K562 (cell line): ENCODE measurements around the gene PRDM8. TPM values are rescaled to one million over a fixed set of nuclear protein-coding genes. Genes with fewer than 3 reads are reported as not detected.
A peak's percentile ranks its signal among the peaks of the same experiment; 100 is the strongest.
"Not testable (repeated sequence)": the region's sequence is repeated elsewhere in the genome, so short reads cannot be mapped to it uniquely, and the experiment has no call there.

Source experiments
- ATAC-seq: fragments of 200-7000 bp; cut with Tn5 transposase; 3 replicates; pipeline ENCODE4 v1.9.1; 2020; ENCODE audit warnings: moderate library complexity
- BruUV-seq: library from RNA; stranded (reverse); fragments of 400-500 nt; replicated peaks from 2 replicates; lab custom pipeline; 2021; lab: Mats Ljungman, UMichigan
- CTCF ChIA-PET: fragments of 300-600 bp; formaldehyde crosslinking; extraction: SDS; loops from one replicate; lab custom pipeline; 2021; ENCODE audit warnings: low intra/inter-chr PET ratio; lab: Yijun Ruan, JAX
- POLR2A ChIA-PET: fragments of 300-600, 350-650 bp; sonication (Branson Sonifier 250); formaldehyde crosslinking; extraction: SDS; loops from one replicate; lab custom pipeline; 2021; ENCODE audit warnings: antibody characterized with exemption, inconsistent platforms; lab: Yijun Ruan, JAX
- DNase-seq, 4 experiments: peaks; one replicate each; pipeline versions ENCODE4 v3.0.0 to v3.0.0-alpha.2; 2011 to 2018; ENCODE audit warnings: low spot score in 3 of 4, mixed read lengths in 3 of 4; ENCODE audit errors: extremely low read depth in 1 of 4
- FAIRE-seq: peaks from 2 replicates; lab custom pipeline; 2011; peaks lifted over from hg19 to GRCh38; lab: Jason Lieb, UNC
- H2AFZ ChIP-seq: 2 replicates; pipeline ENCODE4 v1.6.0; 2011; ENCODE audit warnings: low read depth, low read length, control low read depth, inconsistent platforms
- H3K27ac ChIP-seq: fragments of 200-600 bp; 3 replicates; pipeline ENCODE4 v1.8.0; 2011; ENCODE audit warnings: low read depth, mild to moderate bottlenecking, control low read depth, inconsistent platforms, low read length, moderate library complexity, mixed read lengths; ENCODE audit errors: extremely low read depth
- H3K27me3 ChIP-seq, 2 experiments: fragments of 300-600 bp in 1 of 2; 2 replicates in 1 of 2; 3 replicates in 1 of 2; pipeline versions ENCODE4 v1.6.0 to v1.8.0; 2011; ENCODE audit warnings: inconsistent platforms in 2 of 2, low read length in 2 of 2, mild to moderate bottlenecking in 1 of 2, mixed read lengths in 1 of 2, moderate library complexity in 1 of 2; ENCODE audit not compliant: control insufficient read depth in 2 of 2, insufficient read depth in 2 of 2
- H3K36me3 ChIP-seq: fragments of 300-600 bp; 3 replicates; pipeline ENCODE4 v1.8.0; 2011; ENCODE audit warnings: mild to moderate bottlenecking, low read length, inconsistent platforms; ENCODE audit not compliant: control insufficient read depth, insufficient read depth
- H3K4me1 ChIP-seq, 2 experiments: fragments of 200-600 bp in 1 of 2; replicated peaks in 1 of 2; 2 replicates in 1 of 2; 3 replicates in 1 of 2; pipeline versions ENCODE4 v1.5.1 to v1.8.0; 2011; ENCODE audit warnings: inconsistent platforms in 2 of 2, low read length in 2 of 2, mild to moderate bottlenecking in 1 of 2, mixed read lengths in 1 of 2, moderate library complexity in 1 of 2; ENCODE audit not compliant: control insufficient read depth in 2 of 2, insufficient read depth in 2 of 2
- H3K4me2 ChIP-seq: 2 replicates; pipeline ENCODE4 v1.6.1; 2011; ENCODE audit warnings: low read length, control low read depth, inconsistent platforms, mixed read lengths; ENCODE audit not compliant: insufficient read depth
- H3K4me3 ChIP-seq: fragments of 200-600 bp; sonication (generic), shearing (Covaris generic); 2 replicates; pipeline ENCODE4 v1.5.1; 2016; ENCODE audit warnings: control low read depth, inconsistent platforms
- H3K79me2 ChIP-seq: fragments of 200-600 bp; 3 replicates; pipeline ENCODE4 v1.8.0; 2011; ENCODE audit warnings: low read length, inconsistent platforms; ENCODE audit not compliant: control insufficient read depth, insufficient read depth
- H3K9ac ChIP-seq, 2 experiments: 2 replicates each; pipeline versions ENCODE4 v1.6.0 to v1.6.1; 2011; ENCODE audit warnings: low read depth in 2 of 2, low read length in 2 of 2, control low read depth in 1 of 2, inconsistent platforms in 1 of 2, mild to moderate bottlenecking in 1 of 2, mixed read lengths in 1 of 2; ENCODE audit not compliant: insufficient read depth in 1 of 2
- H3K9me1 ChIP-seq: one replicate; pipeline ENCODE4 v1.6.0; 2011; ENCODE audit warnings: inconsistent platforms, mild to moderate bottlenecking, low read length, moderate library complexity; ENCODE audit not compliant: control insufficient read depth, insufficient read depth
- H3K9me3 ChIP-seq: replicated peaks from 2 replicates; pipeline ENCODE4 v1.5.1; 2011; ENCODE audit warnings: low read depth, low read length, inconsistent platforms; ENCODE audit not compliant: control insufficient read depth, insufficient read depth
- H4K20me1 ChIP-seq: replicated peaks from 2 replicates; pipeline ENCODE4 v1.6.1; 2011; ENCODE audit warnings: low read length, inconsistent platforms, mixed read lengths; ENCODE audit not compliant: control insufficient read depth, insufficient read depth
- CBFA2T3 ChIP-seq: fragments of 450-650 bp; IDR thresholded peaks from 2 replicates; pipeline ENCODE4 v1.6.1; 2017
- FOSL1 ChIP-seq: fragments of 200-800 bp; sonication (Bioruptor generic); conservative IDR thresholded peaks from 2 replicates; pipeline ENCODE4 v1.6.1; 2016; ENCODE audit warnings: missing genetic modification characterization, missing compliant biosample characterization
- HMBOX1 ChIP-seq: sonication (generic); IDR thresholded peaks from 2 replicates; pipeline ENCODE4 v1.6.1; 2016
- JUNB ChIP-seq: fragments of 450-650 bp; formaldehyde crosslinking; conservative IDR thresholded peaks from 2 replicates; pipeline ENCODE4 v1.4.0; 2020; ENCODE audit warnings: mild to moderate bottlenecking
- RBM25 ChIP-seq: fragments of 200-400 bp; formaldehyde crosslinking; IDR thresholded peaks from 2 replicates; pipeline ENCODE4 v1.6.1; 2018; ENCODE audit warnings: low read length, low read depth, moderate library complexity; ENCODE audit not compliant: severe bottlenecking
- SUPT5H ChIP-seq: fragments of 450-650 bp; IDR thresholded peaks from 2 replicates; pipeline ENCODE4 v1.6.1; 2016
- TGIF2 ChIP-seq: sonication (generic); formaldehyde crosslinking; IDR thresholded peaks from 2 replicates; pipeline ENCODE4 v1.8.1; 2022; ENCODE audit warnings: mild to moderate bottlenecking, missing genetic modification reagents, moderate library complexity
- ZFP91 ChIP-seq: sonication (generic); formaldehyde crosslinking; IDR thresholded peaks from 2 replicates; pipeline ENCODE4 v1.8.0; 2022; ENCODE audit warnings: mild to moderate bottlenecking, missing genetic modification reagents
- ZNF121 ChIP-seq: sonication (generic); formaldehyde crosslinking; conservative IDR thresholded peaks from 2 replicates; pipeline ENCODE4 v1.8.0; 2022; ENCODE audit warnings: missing genetic modification reagents
- ZNF24 ChIP-seq: fragments of 450-650 bp; IDR thresholded peaks from 2 replicates; pipeline ENCODE4 v1.6.1; 2016
- ZNF780A ChIP-seq: fragments of 250-450 bp; sonication (Bioruptor Pico); IDR thresholded peaks from 2 replicates; pipeline ENCODE4 v1.5.0; 2021; ENCODE audit warnings: mild to moderate bottlenecking
- WGBS: fragments of 100-300 bp; shearing (Covaris generic); methylation state at CpG from one replicate; pipeline ENCODE4 v1.1.6; 2016; ENCODE audit warnings: low coverage, mixed read lengths; ENCODE audit not compliant: insufficient coverage; ENCODE audit errors: missing lambda C conversion rate; 5-methylcytosine and 5-hydroxymethylcytosine counted together
- in situ Hi-C: fragments of 300-500 bp; cut with MboI; formaldehyde crosslinking; loops from 4 replicates; pipeline ENCODE4 v1.15.0; 2018; ENCODE audit warnings: inconsistent platforms, mixed read lengths
- intact Hi-C: fragments of 100-400 bp; cut with micrococcal nuclease; formaldehyde crosslinking; loops from 2 replicates; pipeline ENCODE4 v1.14.2; 2022
- polyA plus RNA-seq, 8 experiments: library from polyadenylated mRNA; depleted of rRNA in 4 of 8; stranded (reverse) in 5 of 8; unstranded in 3 of 8; fragments of >200 nt; fragmentation: Nextera tagmentation in 2 of 8; fragmentation: Illumina TruSeq in 1 of 8; extraction: Ambion mirVana in 2 of 8; extraction: Trizol in 1 of 8; gene quantifications; 2 replicates each; pipeline versions ENCODE4 v1.2.1 to v1.2.3, GENCODE V29; 2011 to 2014; ENCODE audit warnings: inconsistent platforms in 1 of 8, missing spikeins in 1 of 8
- total RNA-seq, 7 experiments: library from RNA; depleted of rRNA in 6 of 7; stranded (reverse); fragments of >200 nt in 6 of 7; fragmentation: Illumina TruSeq in 2 of 7; extraction: Trizol in 2 of 7; gene quantifications; 2 replicates each; pipeline versions ENCODE4 v1.2.1 to v1.2.3, GENCODE V29; 2011 to 2021; ENCODE audit warnings: low replicate concordance in 1 of 7
- TF ChIP-seq, protein P1 (sequence below), 2 experiments: fragments of 450-650 bp in 1 of 2; sonication (generic) in 1 of 2; formaldehyde crosslinking in 1 of 2; IDR thresholded peaks in 1 of 2; conservative IDR thresholded peaks in 1 of 2; 2 replicates each; pipeline versions ENCODE4 v1.6.1 to v1.8.1; 2016 to 2023; ENCODE audit warnings: mild to moderate bottlenecking in 2 of 2, moderate library complexity in 2 of 2, inconsistent platforms in 1 of 2, missing genetic modification reagents in 1 of 2

PRDM8 gene
- total and polyA plus RNA-seq, 9 of the 15 experiments (the other 6 are each of a cell fraction or from before 2014, with no cell fraction given), result 0.40 TPM; not detected in 8

- Histone ChIP-seq H3K9me3 (no peaks in the 10 kb centered on the region), H3K79me2 (no peaks in the 10 kb centered on the region), H3K9ac (no peak overlapping the region), H3K4me1 (peaks cover 0 to 13% of the 10 kb centered on the region in 2 experiments; a peak in 3 of 5 replicates), H3K36me3 (no peaks in the 10 kb centered on the region), H3K9me1 (no peaks in the 10 kb centered on the region), H3K4me3 (no peak overlapping the region), H3K4me2 (no peak overlapping the region), H4K20me1 (no peaks in the 10 kb centered on the region), H3K27me3 (no peaks in the 10 kb centered on the region), H2AFZ (peak overlapping the region; percentile 72), H3K27ac (no peak overlapping the region)
- intact Hi-C loops, result no loop called here
- FAIRE-seq, result no peak
- ATAC-seq, result peak; percentile 60; the same call in 2 of the 3 replicates
- TF ChIP-seq TGIF2 (CRISPR knock-in tag), result no peak
- TF ChIP-seq RBM25, result no peak
- TF ChIP-seq JUNB (CRISPR knock-in tag), result no peak
- TF ChIP-seq ZNF121 (CRISPR knock-in tag), result no peak
- TF ChIP-seq ZFP91 (CRISPR knock-in tag), result no peak
- TF ChIP-seq CBFA2T3, result no peak
- no peak for TF ChIP-seq ZNF780A
- peak; percentile 50; the same call in 1 of the 2 replicates for TF ChIP-seq FOSL1 (tag)
- no peak for TF ChIP-seq SUPT5H
- TF ChIP-seq ZNF24, result no peak
- TF ChIP-seq, protein P1, sequence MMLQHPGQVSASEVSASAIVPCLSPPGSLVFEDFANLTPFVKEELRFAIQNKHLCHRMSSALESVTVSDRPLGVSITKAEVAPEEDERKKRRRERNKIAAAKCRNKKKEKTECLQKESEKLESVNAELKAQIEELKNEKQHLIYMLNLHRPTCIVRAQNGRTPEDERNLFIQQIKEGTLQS (IDR thresholded peaks at IDR 0.05), result peak; percentile 35; the same call in 1 of the 2 replicates
- TF ChIP-seq, protein P1 (CRISPR knock-in tag; conservative IDR thresholded peaks at IDR 0.05), result no peak
- peak; percentile 77 for TF ChIP-seq HMBOX1
- CTCF ChIA-PET, result no interaction called here
- no TSS peak for BruUV-seq
- in situ Hi-C loops, result no loop called here
- WGBS, result 22% methylated on average over 2 of the region's 2 CpGs
- no peak for DNase-seq
- POLR2A ChIA-PET, result no interaction called here
These were observed 23.5 kb upstream of the PRDM8 start for GRCh38 chr4:80173841-80174240.

DNA sequence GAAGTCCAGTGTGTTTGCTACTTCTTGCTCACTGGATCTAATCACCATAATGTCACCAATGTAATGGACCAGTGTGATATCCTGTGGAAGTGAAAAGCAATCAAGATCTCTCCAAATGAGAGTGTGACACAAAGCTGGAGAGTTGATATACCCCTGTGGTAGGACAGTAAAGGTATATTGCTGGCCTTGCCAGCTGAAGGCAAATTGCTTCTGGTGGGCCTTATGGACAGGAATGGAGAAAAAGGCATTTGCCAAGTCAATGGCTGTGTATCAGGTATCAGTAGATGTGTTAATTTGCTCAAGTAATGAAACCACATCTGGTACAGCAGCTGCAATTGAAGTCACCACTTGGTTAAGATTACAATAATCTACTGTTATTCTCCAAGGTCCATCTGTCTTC, 19.5 kb upstream of the PRDM8 start:
- peaks cover 0 to 26% of the 10 kb centered on the region in 2 experiments; a peak in 4 of 5 replicates for H3K4me1 ChIP-seq
- H3K9me3 ChIP-seq, H3K4me2 ChIP-seq, H3K27ac ChIP-seq, H3K79me2 ChIP-seq, H3K27me3 ChIP-seq, FAIRE-seq, H3K36me3 ChIP-seq, CTCF ChIA-PET, BruUV-seq, POLR2A ChIA-PET, ATAC-seq, H3K9me1 ChIP-seq, H3K9ac ChIP-seq, in situ Hi-C loops, H3K4me3 ChIP-seq, H2AFZ ChIP-seq, H4K20me1 ChIP-seq, DNase-seq: not testable (repeated sequence)
- intact Hi-C loops, result loop anchor here (5.0 kb wide), 1 partner anchor 50 kb away; no protein-coding TSS in a partner anchor
